K562 (cell line): ENCODE measurements around the gene TIMP1. TPM values are rescaled to one million over a fixed set of nuclear protein-coding genes. Genes with fewer than 3 reads are reported as not detected.

Experiments used
- ATAC-seq: fragments of 200-7000 bp; cut with Tn5 transposase; 3 replicates; pipeline ENCODE4 v1.9.1; 2020; ENCODE audit warnings: moderate library complexity
- BruUV-seq: library from RNA; stranded (reverse); fragments of 400-500 nt; replicated peaks from 2 replicates; lab custom pipeline; 2021; lab: Mats Ljungman, UMichigan
- CTCF ChIA-PET: fragments of 300-600 bp; formaldehyde crosslinking; extraction: SDS; loops from one replicate; lab custom pipeline; 2021; ENCODE audit warnings: low intra/inter-chr PET ratio; lab: Yijun Ruan, JAX
- POLR2A ChIA-PET: fragments of 300-600, 350-650 bp; sonication (Branson Sonifier 250); formaldehyde crosslinking; extraction: SDS; loops from one replicate; lab custom pipeline; 2021; ENCODE audit warnings: antibody characterized with exemption, inconsistent platforms; lab: Yijun Ruan, JAX
- DNase-seq, 4 experiments: peaks; one replicate each; pipeline versions ENCODE4 v3.0.0 to v3.0.0-alpha.2; 2011 to 2018; ENCODE audit warnings: low spot score in 3 of 4, mixed read lengths in 3 of 4; ENCODE audit errors: extremely low read depth in 1 of 4
- FAIRE-seq: peaks from 2 replicates; lab custom pipeline; 2011; peaks lifted over from hg19 to GRCh38; lab: Jason Lieb, UNC
- H2AFZ ChIP-seq: 2 replicates; pipeline ENCODE4 v1.6.0; 2011; ENCODE audit warnings: low read depth, low read length, control low read depth, inconsistent platforms
- H3K27ac ChIP-seq: fragments of 200-600 bp; 3 replicates; pipeline ENCODE4 v1.8.0; 2011; ENCODE audit warnings: low read depth, mild to moderate bottlenecking, control low read depth, inconsistent platforms, low read length, moderate library complexity, mixed read lengths; ENCODE audit errors: extremely low read depth
- H3K27me3 ChIP-seq, 2 experiments: fragments of 300-600 bp in 1 of 2; 2 replicates in 1 of 2; 3 replicates in 1 of 2; pipeline versions ENCODE4 v1.6.0 to v1.8.0; 2011; ENCODE audit warnings: inconsistent platforms in 2 of 2, low read length in 2 of 2, mild to moderate bottlenecking in 1 of 2, mixed read lengths in 1 of 2, moderate library complexity in 1 of 2; ENCODE audit not compliant: control insufficient read depth in 2 of 2, insufficient read depth in 2 of 2
- H3K36me3 ChIP-seq: fragments of 300-600 bp; 3 replicates; pipeline ENCODE4 v1.8.0; 2011; ENCODE audit warnings: mild to moderate bottlenecking, low read length, inconsistent platforms; ENCODE audit not compliant: control insufficient read depth, insufficient read depth
- H3K4me1 ChIP-seq, 2 experiments: fragments of 200-600 bp in 1 of 2; replicated peaks in 1 of 2; 2 replicates in 1 of 2; 3 replicates in 1 of 2; pipeline versions ENCODE4 v1.5.1 to v1.8.0; 2011; ENCODE audit warnings: inconsistent platforms in 2 of 2, low read length in 2 of 2, mild to moderate bottlenecking in 1 of 2, mixed read lengths in 1 of 2, moderate library complexity in 1 of 2; ENCODE audit not compliant: control insufficient read depth in 2 of 2, insufficient read depth in 2 of 2
- H3K4me2 ChIP-seq: 2 replicates; pipeline ENCODE4 v1.6.1; 2011; ENCODE audit warnings: low read length, control low read depth, inconsistent platforms, mixed read lengths; ENCODE audit not compliant: insufficient read depth
- H3K4me3 ChIP-seq: fragments of 200-600 bp; sonication (generic), shearing (Covaris generic); 2 replicates; pipeline ENCODE4 v1.5.1; 2016; ENCODE audit warnings: control low read depth, inconsistent platforms
- H3K79me2 ChIP-seq: fragments of 200-600 bp; 3 replicates; pipeline ENCODE4 v1.8.0; 2011; ENCODE audit warnings: low read length, inconsistent platforms; ENCODE audit not compliant: control insufficient read depth, insufficient read depth
- H3K9ac ChIP-seq, 2 experiments: 2 replicates each; pipeline versions ENCODE4 v1.6.0 to v1.6.1; 2011; ENCODE audit warnings: low read depth in 2 of 2, low read length in 2 of 2, control low read depth in 1 of 2, inconsistent platforms in 1 of 2, mild to moderate bottlenecking in 1 of 2, mixed read lengths in 1 of 2; ENCODE audit not compliant: insufficient read depth in 1 of 2
- H3K9me1 ChIP-seq: one replicate; pipeline ENCODE4 v1.6.0; 2011; ENCODE audit warnings: inconsistent platforms, mild to moderate bottlenecking, low read length, moderate library complexity; ENCODE audit not compliant: control insufficient read depth, insufficient read depth
- H3K9me3 ChIP-seq: replicated peaks from 2 replicates; pipeline ENCODE4 v1.5.1; 2011; ENCODE audit warnings: low read depth, low read length, inconsistent platforms; ENCODE audit not compliant: control insufficient read depth, insufficient read depth
- H4K20me1 ChIP-seq: replicated peaks from 2 replicates; pipeline ENCODE4 v1.6.1; 2011; ENCODE audit warnings: low read length, inconsistent platforms, mixed read lengths; ENCODE audit not compliant: control insufficient read depth, insufficient read depth
- CCAR2 ChIP-seq: fragments of 200-400 bp; formaldehyde crosslinking; IDR thresholded peaks from 2 replicates; pipeline ENCODE4 v1.6.1; 2017; ENCODE audit warnings: mild to moderate bottlenecking, low read depth, low read length
- ELF1 ChIP-seq: fragments of 200-800 bp; sonication (Bioruptor generic); IDR thresholded peaks from 2 replicates; pipeline ENCODE4 v1.6.1; 2016; ENCODE audit warnings: missing genetic modification characterization, missing compliant biosample characterization
- FOXA3 ChIP-seq, 2 experiments: fragments of 450-650 bp in 1 of 2; sonication (generic) in 1 of 2; formaldehyde crosslinking; IDR thresholded peaks in 1 of 2; conservative IDR thresholded peaks in 1 of 2; 2 replicates each; pipeline versions ENCODE4 v1.4.0 to v1.8.0; 2020 to 2022; ENCODE audit warnings: mild to moderate bottlenecking in 2 of 2, missing genetic modification reagents in 1 of 2
- HDAC3 ChIP-seq: fragments of 450-650 bp; IDR thresholded peaks from 2 replicates; pipeline ENCODE4 v1.6.1; 2018; ENCODE audit warnings: borderline replicate concordance, mild to moderate bottlenecking, moderate library complexity; ENCODE audit not compliant: partially characterized antibody
- MCM3 ChIP-seq: fragments of 450-650 bp; IDR thresholded peaks from 2 replicates; pipeline ENCODE4 v1.6.1; 2016
- NFRKB ChIP-seq: fragments of 450-650 bp; IDR thresholded peaks from 2 replicates; pipeline ENCODE4 v1.6.1; 2016; ENCODE audit warnings: low read depth
- NR4A1 ChIP-seq, 2 experiments: fragments of 250-450 bp in 1 of 2; fragments of 450-650 bp in 1 of 2; sonication (Bioruptor Pico) in 1 of 2; IDR thresholded peaks; 2 replicates each; pipeline versions ENCODE4 v1.4.0 to v1.6.1; 2016 to 2020; ENCODE audit warnings: mild to moderate bottlenecking in 2 of 2, missing compliant biosample characterization in 1 of 2, missing genetic modification characterization in 1 of 2, moderate library complexity in 1 of 2
- POLR2H ChIP-seq: IDR thresholded peaks from 2 replicates; pipeline ENCODE4 v1.6.1; 2016; ENCODE audit warnings: missing genetic modification characterization, low read depth, mild to moderate bottlenecking, control low read depth, missing compliant biosample characterization, moderate library complexity
- TEAD4 ChIP-seq, 2 experiments: sonication (generic) in 1 of 2; formaldehyde crosslinking in 1 of 2; IDR thresholded peaks; 2 replicates each; pipeline versions ENCODE4 v1.6.1 to v1.8.0; 2012 to 2022; ENCODE audit warnings: borderline replicate concordance in 1 of 2, inconsistent platforms in 1 of 2, low read length in 1 of 2, mild to moderate bottlenecking in 1 of 2, missing genetic modification reagents in 1 of 2
- TGIF2 ChIP-seq: sonication (generic); formaldehyde crosslinking; IDR thresholded peaks from 2 replicates; pipeline ENCODE4 v1.8.1; 2022; ENCODE audit warnings: mild to moderate bottlenecking, missing genetic modification reagents, moderate library complexity
- U2AF2 ChIP-seq: fragments of 200-400 bp; formaldehyde crosslinking; optimal IDR thresholded peaks from 2 replicates; pipeline ENCODE3; 2017; ENCODE audit warnings: low read depth, mild to moderate bottlenecking, low read length
- ZFP30 ChIP-seq: fragments of 250-450 bp; sonication (Bioruptor Pico); IDR thresholded peaks from 2 replicates; pipeline ENCODE4 v1.8.0; 2022; ENCODE audit warnings: moderate library complexity, mild to moderate bottlenecking, inconsistent platforms, borderline replicate concordance
- WGBS: fragments of 100-300 bp; shearing (Covaris generic); methylation state at CpG from one replicate; pipeline ENCODE4 v1.1.6; 2016; ENCODE audit warnings: low coverage, mixed read lengths; ENCODE audit not compliant: insufficient coverage; ENCODE audit errors: missing lambda C conversion rate; 5-methylcytosine and 5-hydroxymethylcytosine counted together
- in situ Hi-C: fragments of 300-500 bp; cut with MboI; formaldehyde crosslinking; loops from 4 replicates; pipeline ENCODE4 v1.15.0; 2018; ENCODE audit warnings: inconsistent platforms, mixed read lengths
- intact Hi-C: fragments of 100-400 bp; cut with micrococcal nuclease; formaldehyde crosslinking; loops from 2 replicates; pipeline ENCODE4 v1.14.2; 2022
- polyA plus RNA-seq, 8 experiments: library from polyadenylated mRNA; depleted of rRNA in 4 of 8; stranded (reverse) in 5 of 8; unstranded in 3 of 8; fragments of >200 nt; fragmentation: Nextera tagmentation in 2 of 8; fragmentation: Illumina TruSeq in 1 of 8; extraction: Ambion mirVana in 2 of 8; extraction: Trizol in 1 of 8; gene quantifications; 2 replicates each; pipeline versions ENCODE4 v1.2.1 to v1.2.3, GENCODE V29; 2011 to 2014; ENCODE audit warnings: inconsistent platforms in 1 of 8, missing spikeins in 1 of 8
- total RNA-seq, 7 experiments: library from RNA; depleted of rRNA in 6 of 7; stranded (reverse); fragments of >200 nt in 6 of 7; fragmentation: Illumina TruSeq in 2 of 7; extraction: Trizol in 2 of 7; gene quantifications; 2 replicates each; pipeline versions ENCODE4 v1.2.1 to v1.2.3, GENCODE V29; 2011 to 2021; ENCODE audit warnings: low replicate concordance in 1 of 7
- TF ChIP-seq, protein P1 (sequence below): IDR thresholded peaks from 2 replicates; pipeline ENCODE4 v1.6.1; 2011; ENCODE audit not compliant: insufficient read length; ENCODE audit errors: extremely low read depth
- TF ChIP-seq, protein P2 (sequence below): sonication (generic); formaldehyde crosslinking; IDR thresholded peaks from 2 replicates; pipeline ENCODE4 v1.8.1; 2022; ENCODE audit warnings: missing genetic modification reagents
- TF ChIP-seq, protein P3 (sequence below): fragments of 450-650 bp; IDR thresholded peaks from 2 replicates; pipeline ENCODE4 v1.6.1; 2017; ENCODE audit warnings: antibody characterized with exemption, mild to moderate bottlenecking

TIMP1 gene
- total and polyA plus RNA-seq, 9 of the 15 experiments (the other 6 are each of a cell fraction or from before 2014, with no cell fraction given), result 115 to 699 (median 273) TPM

DNA sequence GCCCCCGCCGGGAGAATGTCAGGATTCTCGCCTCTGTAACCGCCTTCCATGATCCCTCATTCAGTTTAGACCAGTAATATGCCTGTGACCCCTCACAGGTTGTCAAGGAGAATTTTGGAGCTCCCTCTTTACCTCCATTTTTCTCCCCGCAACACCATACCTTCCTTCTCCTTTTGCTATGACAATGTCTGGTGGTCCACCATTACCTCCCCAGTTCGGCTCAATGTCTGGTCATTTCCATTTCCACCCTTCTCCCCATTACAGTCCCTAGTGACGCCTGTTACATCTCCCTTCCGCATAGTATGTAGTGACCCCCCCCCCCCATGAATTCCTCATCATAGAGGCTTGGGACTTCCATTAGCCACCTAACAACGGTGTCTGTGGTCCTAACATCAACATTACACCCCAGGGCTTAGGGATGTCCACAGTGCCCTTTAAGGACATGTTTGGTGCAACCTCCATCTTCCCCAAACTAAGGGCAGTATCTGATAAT is 20.5 kb upstream of the TIMP1 start:
- FAIRE-seq, result no peak
- no peak for DNase-seq
- Histone ChIP-seq H3K4me2 (peak overlapping the region; percentile 98), H3K9ac (peak overlapping the region; percentile 92 to 95; a peak in 3 of 4 replicates), H3K4me3 (peak overlapping the region; percentile 56), H3K9me3 (no peaks in the 10 kb centered on the region), H3K79me2 (peaks cover 35% of the 10 kb centered on the region), H3K4me1 (peaks cover 10 to 25% of the 10 kb centered on the region in 2 experiments), H2AFZ (peak overlapping the region; percentile 92), H3K9me1 (no peaks in the 10 kb centered on the region), H3K27ac (peak overlapping the region; percentile 88), H3K27me3 (no peaks in the 10 kb centered on the region), H4K20me1 (0 out of 2 replicates have a peak, but pooled peaks cover 3% of the 10 kb centered on the region), H3K36me3 (peaks cover 38% of the 10 kb centered on the region)
- POLR2A ChIA-PET, result interaction anchor here (0.7 to 1.0 kb wide), 4 partner anchors 9 to 417 kb away, joined by 3 to 4 read pairs (median 3); partner anchors contain the start of genes NDUFB11 and RBM10
- in situ Hi-C loops, result loop anchor here (5.0 kb wide), 1 partner anchor 161 kb away; no protein-coding TSS in a partner anchor
- BruUV-seq, result no TSS peak
- 0% methylated on average over 7 of the region's 9 CpGs for whole genome bisulfite sequencing
- intact Hi-C loops, result loop anchor here (1.0 to 5.0 kb wide), 7 partner anchors 20 to 466 kb away; partner anchors contain the start of genes TIMP1 and ZNF81
- CTCF ChIA-PET, result no interaction called here
- ATAC-seq, result peak; percentile 2; the same call in 2 of the 3 replicates
- TF ChIP-seq, protein P1, sequence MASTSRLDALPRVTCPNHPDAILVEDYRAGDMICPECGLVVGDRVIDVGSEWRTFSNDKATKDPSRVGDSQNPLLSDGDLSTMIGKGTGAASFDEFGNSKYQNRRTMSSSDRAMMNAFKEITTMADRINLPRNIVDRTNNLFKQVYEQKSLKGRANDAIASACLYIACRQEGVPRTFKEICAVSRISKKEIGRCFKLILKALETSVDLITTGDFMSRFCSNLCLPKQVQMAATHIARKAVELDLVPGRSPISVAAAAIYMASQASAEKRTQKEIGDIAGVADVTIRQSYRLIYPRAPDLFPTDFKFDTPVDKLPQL, result no peak
- TF ChIP-seq NR4A1 (CRISPR knock-in tag; IDR thresholded peaks at IDR 0.05), result no peak
- TF ChIP-seq NR4A1 (tag; IDR thresholded peaks at IDR 0.05), result no peak
- no peak for TF ChIP-seq TEAD4 (IDR thresholded peaks at IDR 0.05; ENCODE audit: low read length)
- TF ChIP-seq TEAD4 (CRISPR knock-in tag; IDR thresholded peaks at IDR 0.05; ENCODE audit: borderline replicate concordance), result no peak
- no peak for TF ChIP-seq ELF1 (tag)
- TF ChIP-seq HDAC3, result no peak
- no peak for TF ChIP-seq MCM3
- TF ChIP-seq POLR2H (tag), result peak; percentile 62
- 0 out of 2 replicates have a peak, but pooled peaks have one; percentile 62 for TF ChIP-seq NFRKB
- no peak for TF ChIP-seq U2AF2
- TF ChIP-seq, protein P2, sequence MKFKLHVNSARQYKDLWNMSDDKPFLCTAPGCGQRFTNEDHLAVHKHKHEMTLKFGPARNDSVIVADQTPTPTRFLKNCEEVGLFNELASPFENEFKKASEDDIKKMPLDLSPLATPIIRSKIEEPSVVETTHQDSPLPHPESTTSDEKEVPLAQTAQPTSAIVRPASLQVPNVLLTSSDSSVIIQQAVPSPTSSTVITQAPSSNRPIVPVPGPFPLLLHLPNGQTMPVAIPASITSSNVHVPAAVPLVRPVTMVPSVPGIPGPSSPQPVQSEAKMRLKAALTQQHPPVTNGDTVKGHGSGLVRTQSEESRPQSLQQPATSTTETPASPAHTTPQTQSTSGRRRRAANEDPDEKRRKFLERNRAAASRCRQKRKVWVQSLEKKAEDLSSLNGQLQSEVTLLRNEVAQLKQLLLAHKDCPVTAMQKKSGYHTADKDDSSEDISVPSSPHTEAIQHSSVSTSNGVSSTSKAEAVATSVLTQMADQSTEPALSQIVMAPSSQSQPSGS (CRISPR knock-in tag), result no peak
- TF ChIP-seq TGIF2 (CRISPR knock-in tag), result no peak
- no peak for TF ChIP-seq FOXA3 (CRISPR knock-in tag; conservative IDR thresholded peaks at IDR 0.05 in 1 of 2, IDR thresholded peaks at IDR 0.05 in 1 of 2)
- no peak for TF ChIP-seq ZFP30
- TF ChIP-seq, protein P3, sequence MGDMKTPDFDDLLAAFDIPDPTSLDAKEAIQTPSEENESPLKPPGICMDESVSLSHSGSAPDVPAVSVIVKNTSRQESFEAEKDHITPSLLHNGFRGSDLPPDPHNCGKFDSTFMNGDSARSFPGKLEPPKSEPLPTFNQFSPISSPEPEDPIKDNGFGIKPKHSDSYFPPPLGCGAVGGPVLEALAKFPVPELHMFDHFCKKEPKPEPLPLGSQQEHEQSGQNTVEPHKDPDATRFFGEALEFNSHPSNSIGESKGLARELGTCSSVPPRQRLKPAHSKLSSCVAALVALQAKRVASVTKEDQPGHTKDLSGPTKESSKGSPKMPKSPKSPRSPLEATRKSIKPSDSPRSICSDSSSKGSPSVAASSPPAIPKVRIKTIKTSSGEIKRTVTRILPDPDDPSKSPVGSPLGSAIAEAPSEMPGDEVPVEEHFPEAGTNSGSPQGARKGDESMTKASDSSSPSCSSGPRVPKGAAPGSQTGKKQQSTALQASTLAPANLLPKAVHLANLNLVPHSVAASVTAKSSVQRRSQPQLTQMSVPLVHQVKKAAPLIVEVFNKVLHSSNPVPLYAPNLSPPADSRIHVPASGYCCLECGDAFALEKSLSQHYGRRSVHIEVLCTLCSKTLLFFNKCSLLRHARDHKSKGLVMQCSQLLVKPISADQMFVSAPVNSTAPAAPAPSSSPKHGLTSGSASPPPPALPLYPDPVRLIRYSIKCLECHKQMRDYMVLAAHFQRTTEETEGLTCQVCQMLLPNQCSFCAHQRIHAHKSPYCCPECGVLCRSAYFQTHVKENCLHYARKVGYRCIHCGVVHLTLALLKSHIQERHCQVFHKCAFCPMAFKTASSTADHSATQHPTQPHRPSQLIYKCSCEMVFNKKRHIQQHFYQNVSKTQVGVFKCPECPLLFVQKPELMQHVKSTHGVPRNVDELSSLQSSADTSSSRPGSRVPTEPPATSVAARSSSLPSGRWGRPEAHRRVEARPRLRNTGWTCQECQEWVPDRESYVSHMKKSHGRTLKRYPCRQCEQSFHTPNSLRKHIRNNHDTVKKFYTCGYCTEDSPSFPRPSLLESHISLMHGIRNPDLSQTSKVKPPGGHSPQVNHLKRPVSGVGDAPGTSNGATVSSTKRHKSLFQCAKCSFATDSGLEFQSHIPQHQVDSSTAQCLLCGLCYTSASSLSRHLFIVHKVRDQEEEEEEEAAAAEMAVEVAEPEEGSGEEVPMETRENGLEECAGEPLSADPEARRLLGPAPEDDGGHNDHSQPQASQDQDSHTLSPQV, result no peak
- TF ChIP-seq CCAR2, result no peak
